Measurements from ENCODE around the gene PITX3.
A peak's percentile ranks its signal among the peaks of the same experiment; 100 is the strongest.

PITX3 gene

DNA sequence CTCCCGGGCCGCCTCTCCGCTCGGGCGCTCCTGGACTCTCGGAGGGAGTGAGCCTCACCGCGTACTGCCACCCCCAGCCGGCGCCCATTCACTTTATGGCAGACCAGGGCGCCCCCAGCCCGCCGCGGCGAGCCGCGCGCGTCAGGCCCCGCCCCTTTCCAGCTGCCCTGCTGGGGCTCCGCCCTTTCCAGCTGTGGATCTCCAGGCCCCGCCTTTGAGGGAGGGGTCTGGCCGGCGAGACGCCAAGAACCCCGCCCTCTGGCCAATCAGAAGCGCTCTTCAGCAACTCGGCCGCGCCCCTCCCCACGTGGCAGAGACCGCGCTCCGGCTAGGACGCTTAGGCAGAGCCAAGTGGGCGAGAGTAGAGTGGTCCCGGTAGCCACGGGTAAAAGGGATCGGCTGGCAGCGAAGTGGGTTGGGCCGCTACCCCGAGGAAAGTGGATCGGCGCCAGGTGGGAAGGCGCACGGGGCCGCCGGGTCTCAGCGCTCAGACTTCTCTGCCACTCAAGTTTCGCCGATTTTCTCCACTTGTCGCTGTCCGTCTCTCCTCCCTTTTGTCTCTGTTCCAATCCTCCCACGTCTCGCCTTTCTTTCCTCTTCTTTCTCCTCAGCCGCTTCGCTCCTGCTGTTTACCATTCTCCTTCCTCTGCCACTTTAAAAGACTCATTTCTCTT is at the start of gene PITX3:
TSS of gene PITX3 (minus strand) at position 69 of the 674 bp plus-strand sequence. CDS start 9,432 bp downstream, outside the sequence.
- DNase-seq, result peak; percentile 96

DNA sequence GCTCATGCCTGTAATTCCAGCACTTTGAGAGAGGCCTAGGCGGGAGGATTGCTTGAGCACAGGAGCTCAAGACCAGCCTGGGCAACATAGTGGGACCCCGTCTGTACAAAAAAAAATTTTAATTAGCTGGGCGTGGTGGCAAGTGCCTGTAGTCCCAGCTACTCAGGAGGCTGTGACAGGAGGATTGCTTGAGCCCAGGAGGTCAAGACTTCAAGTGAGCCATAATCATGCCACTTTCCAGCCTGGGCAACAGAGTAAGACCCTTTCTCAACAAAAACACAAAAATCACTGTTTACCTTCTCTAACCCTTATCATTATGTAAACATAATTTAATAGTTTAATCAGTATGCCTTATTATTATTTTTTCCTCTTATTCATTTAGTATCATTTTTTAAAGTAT is 48.5 kb upstream of the PITX3 start:
- DNase-seq, result no peak

DNA sequence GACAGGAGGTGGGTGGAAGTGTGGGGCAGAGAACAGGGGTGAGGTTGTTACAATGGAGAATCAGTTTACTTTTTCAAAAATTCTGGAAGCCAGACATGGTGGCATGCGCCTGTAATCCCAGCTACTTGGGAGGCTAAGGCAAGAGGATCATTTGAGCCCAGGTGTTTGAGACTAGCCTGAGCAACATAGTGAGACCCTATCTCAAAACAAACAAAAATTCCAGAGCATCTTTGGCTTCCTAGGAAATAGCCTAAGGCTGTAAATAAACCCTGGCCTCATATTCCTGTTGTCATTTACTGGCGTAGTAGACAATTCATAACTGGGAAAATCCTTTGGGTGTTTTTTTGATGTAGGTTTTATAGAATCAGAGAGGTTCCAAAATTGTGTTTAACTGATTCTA is 48.0 kb upstream of the PITX3 start:
- no peak for DNase-seq

DNA sequence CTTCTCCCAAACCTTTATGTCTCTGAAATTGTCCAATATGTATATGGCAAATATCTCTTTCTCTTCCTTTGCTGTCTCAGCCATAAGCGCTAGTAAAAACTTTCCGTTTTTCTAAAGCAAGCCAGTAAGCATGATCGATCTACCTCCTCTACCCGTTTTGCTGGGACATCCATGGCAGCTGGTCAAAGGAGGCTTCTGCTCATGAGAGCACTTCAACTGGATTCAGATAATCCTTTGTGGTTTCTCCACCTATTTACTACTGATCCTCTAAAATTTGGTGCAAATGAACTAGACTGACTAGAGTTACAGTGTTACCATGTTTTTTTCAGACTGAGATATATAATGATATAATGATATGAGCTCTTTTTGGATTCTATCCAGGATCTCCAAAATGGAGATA is 46.7 kb upstream of the PITX3 start:
- no peak for DNase-seq

DNA sequence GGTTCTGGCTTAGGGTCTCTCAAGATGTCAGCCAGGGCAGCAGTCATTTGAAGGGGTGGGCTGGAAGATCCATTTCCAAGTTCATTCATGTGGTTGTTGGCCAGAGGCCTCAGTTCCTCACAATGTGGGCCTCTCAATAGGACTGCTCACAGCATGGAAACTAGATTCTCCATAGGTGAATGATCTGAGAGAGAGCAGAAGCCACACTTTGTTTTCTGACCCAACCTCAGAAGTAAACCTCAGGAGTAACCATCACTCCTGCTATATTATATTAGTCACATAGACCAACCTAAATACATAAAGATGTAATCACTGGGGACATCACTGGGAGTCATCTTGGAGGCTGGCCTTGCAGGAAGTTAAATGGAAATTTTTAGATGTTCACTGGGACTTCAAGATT is 46.2 kb upstream of the PITX3 start:
- no peak for DNase-seq

DNA sequence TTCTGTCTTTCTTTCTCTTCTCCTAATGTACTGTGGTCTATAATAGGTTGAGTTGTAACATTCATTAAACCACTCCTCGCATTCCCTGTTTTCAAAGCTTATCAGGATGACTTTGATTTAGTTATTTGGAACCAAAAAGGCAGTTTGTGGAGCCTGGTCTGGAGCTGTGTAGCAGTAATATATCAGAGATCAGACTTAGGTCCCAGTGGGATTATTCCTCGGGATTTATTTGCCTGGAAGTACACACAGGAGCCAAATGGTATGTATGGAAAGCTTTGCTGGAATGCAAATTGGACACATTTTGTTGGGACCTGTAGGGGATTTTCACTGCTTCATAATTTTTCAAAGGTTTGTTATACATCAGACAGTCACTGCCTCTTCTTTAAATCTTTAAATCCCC is 44.9 kb upstream of the PITX3 start:
- DNase-seq, result no peak

DNA sequence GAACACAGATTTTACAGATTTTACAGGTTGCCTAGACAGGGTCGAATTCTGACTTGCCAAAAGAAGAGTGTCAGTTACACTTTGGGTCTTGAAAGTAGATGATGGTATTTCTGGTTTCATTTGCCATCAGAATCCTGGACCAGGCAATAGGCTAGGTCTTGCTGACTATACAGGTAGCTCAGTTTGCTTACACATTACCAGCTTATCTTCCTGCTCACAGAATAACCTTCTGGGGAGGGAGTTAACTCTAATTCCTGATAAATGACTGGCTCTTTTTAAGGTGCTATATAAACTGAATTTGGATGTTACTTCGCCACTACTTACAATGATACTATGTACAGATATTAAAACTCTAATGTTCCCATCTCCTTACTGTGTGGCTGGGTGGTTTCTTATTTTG is 43.8 kb upstream of the PITX3 start:
- DNase-seq, result no peak

DNA sequence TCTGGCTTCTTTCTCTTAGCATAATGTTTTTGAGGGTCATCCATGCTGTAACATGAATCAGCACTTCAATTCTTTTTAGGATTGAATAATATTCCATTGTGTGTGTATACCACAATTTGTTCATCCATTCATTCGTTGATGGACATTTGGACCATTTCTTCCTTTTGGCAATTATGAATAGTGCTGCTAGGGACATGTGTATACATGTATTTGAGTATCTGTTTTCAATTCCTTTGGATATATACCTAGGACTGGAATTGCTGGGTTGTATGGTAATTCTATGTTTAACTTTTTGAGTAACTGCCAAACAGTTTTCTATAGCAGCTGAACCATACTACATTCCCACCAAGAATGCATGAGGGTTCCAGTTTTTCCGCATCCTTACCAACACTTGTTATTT is 43.2 kb upstream of the PITX3 start:
- DNase-seq, result no peak

DNA sequence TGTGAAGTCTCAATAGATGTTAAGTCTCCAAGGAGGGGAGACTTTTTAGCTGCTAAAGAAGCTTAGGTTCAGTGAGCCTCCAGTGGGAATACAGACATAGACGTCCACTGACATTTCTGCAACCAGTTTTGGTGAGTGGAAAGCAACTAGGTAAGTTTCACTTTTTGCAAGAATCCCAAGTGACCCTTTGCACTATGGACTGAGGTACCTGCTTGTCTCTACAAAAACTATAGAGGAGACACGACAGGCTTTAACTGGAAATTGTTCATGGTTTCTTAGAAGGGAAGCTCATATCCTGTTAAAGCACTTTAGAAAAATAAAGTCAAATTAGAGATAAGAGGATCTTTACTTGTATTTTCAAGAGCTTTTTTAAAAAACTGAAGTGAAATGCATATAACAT is 42.6 kb upstream of the PITX3 start:
- DNase-seq, result no peak

DNA sequence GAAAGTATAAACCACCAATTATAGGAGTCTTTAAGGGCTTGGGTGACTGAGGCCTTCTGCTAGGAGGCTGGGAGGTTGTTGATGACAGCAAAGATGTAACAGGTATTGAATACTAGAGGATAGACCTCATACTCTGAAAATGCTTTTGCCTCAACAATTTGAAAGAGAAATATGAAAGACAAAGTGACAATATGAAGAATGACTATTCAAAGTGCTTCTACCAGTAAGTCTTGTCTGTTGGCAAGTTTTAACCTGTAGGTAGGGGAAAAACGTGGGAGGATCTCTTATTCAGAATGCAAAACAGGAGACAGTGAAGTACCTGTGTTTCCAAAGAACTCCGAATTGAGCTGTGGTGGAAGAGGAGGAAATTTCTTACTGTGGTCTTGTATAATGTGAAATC is 42.2 kb upstream of the PITX3 start:
- DNase-seq, result no peak

DNA sequence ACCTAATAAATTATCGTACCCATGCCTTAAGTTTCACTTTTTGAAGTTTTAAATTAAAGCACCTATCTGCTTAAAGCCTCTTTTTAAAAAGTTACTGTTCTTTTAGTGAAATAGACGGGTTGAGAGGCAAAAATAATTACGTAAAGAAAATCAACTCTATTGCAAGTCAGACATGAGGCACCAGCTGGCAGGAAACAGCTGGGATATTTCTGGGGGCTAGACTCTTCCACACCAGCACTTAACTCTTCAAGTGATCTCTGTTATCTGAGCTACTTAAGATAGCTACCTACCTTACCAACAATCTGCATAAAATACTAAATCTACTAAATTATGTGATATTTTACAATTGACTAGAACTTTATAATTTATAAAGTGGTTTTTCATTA is 39.8 kb upstream of the PITX3 start:
- no peak for DNase-seq

DNA sequence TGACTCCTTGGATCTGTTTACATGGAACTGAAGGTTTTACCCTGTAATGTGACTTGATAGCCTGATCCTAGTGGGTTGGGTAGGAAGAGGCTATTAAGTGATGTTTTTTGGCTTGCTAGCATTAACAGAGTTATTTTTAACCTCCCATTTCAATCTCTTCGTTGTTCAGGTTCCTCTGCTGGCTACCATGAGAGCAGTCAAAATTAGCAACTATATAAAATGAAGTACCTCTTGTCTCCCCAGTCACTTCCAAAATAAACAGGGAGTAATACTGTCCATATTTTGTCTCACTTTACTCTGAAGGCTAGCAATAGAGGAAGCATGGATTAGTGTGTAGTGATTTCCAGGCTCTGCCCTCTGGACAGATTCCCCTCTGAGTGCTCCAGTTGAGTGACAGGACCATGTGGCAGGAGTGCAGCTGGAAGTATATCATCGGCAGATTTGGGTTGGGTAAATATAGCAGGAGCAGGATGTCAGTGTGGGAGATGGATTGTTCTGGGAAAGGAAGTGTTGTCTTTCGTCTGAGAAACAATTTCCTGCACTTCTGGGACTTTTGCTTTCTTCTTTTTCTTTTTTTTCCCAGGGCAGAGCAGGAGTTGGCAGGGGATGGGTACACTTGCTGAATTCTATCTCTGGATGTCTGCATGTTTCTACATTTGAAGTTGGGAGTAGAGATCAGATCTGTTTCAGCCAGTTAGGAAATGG is 39.2 kb upstream of the PITX3 start:
- DNase-seq, result no peak

DNA sequence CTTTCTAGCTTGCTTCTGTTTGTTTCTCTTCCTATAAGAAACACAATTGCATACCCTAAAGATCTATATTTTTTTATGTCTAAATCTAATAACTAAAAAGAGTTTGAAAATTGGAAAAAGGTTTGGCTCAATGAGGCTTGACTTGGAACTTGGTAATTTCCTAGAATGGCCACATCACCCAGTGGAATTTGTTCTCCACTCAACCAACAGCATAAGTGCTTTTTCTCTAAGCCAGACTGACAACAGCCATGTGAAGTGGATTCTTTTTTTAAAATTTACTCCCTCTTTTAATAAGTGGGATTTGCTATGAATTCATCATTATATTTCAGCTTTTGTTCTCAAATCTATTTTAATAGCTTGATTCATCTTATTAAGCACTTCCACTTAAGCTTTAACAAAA is 37.8 kb upstream of the PITX3 start:
- no peak for DNase-seq

DNA sequence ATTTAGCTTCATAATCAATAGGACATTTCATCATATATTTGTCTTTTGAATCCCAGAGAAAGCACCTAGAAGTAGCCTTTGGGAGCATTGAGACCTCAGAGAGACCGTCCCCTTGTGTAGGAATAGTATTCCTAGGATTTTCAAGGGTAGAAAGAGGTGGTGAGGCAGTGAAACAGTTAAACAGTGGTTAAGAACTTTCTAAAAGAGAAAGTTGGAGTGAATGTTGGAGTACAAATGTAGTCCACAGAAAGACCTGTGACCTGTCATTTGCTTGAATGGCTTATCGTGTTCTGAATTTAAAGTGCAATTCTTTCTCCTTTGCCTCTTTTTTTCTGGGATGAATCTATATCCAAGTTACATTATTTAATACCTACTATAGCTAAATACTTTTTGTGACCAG is 34.0 kb upstream of the PITX3 start:
- DNase-seq, result no peak

DNA sequence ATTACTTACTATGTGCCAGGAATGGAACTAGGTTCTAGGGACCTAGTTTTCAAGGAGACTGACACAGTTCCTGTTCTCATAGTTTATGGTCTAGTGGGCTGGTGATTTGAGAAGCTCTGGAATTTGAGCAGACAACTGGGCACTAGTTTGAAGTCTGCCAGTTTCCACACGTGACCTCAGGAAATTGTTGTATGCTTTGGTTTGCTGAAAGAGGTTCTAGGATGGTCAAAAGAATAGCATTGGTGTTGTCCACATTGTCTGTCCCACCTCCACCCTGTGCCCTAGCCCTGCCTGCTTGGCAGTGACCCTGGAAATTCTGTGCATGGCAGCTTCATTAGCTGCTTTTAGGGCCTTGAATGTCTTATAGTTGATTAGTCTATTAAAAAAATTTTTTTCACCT is 32.8 kb upstream of the PITX3 start:
- no peak for DNase-seq

DNA sequence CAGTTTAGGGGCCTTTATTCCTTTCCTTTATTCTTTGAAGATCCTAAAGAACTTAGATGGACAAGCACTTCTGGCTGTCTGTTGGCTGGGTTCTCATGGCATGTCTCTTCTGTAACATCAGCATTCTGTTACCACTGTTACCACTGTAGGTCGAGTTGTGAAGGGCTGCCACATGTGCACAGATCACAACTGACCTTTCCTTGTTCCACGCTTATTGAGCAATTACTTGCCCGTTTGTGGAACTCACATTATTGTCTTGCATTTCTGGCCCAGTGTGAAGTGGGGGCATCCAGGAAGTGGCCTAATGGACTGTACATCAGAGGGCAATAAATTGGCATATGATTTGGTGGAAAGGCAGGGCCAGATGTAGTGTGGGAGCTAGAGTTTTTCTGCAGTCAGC is 27.7 kb upstream of the PITX3 start:
- no peak for DNase-seq

DNA sequence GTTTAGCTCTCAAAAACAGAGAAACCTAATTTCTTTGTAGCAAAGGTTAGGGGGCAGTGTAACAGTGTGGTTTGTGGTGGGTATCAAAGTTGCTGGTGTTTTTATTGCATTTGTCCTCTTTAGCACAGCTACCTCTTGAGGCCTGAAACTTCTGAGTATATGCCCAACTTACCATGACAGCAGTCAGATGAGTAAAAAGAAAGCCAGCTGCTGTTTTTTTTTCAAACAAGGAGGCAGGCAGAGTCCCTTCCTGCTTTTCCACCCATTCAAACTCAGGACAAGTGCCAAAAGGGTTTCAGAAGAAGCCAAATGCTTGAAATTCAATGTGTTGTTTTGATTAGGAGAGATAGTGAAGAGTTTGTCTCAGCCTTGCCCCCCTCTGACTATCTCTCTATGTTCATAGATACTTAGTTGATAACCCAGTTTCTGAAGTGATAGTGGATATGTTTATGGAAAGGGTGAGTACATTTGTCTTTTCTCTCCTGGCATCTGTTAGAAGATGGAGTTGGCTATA is 27.1 kb upstream of the PITX3 start:
- no peak for DNase-seq

DNA sequence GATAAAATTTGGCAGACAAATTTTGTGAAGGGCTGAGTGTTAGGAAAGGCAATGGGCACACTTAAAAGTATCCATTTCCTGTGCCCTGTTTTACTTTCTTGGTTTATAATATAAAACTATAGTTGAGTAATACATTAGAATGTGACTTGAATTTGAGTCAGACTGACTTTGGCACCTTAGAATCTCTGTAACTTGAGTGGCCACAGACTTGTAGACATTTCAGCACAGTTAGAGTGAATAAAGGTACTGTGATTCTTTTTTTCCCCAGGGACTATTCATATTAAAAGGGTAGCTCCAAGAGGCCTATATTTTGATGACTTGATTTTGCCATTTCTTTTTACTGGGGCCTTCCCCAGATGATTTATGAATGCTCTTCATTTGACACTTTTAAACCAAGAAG is 26.4 kb upstream of the PITX3 start:
- no peak for DNase-seq

DNA sequence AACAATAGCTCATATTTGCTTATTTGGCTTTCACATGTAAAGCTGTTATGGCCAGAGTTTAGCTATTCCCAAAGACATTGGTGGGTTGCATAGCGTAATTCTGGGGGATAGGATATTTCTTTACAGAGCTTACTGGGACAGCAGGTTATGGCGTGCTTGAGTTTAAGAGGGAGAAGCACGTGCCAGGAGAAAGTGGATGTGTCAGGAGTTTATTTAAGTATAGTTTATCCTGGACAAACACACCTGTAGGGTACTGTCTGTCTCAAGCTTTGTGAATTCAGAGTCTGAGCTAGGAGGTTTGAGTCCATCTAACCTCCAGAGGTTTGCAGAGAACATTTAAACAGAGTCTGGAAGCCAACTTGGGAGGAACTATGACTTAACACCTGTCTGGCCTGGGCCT is 25.4 kb upstream of the PITX3 start:
- DNase-seq, result no peak

DNA sequence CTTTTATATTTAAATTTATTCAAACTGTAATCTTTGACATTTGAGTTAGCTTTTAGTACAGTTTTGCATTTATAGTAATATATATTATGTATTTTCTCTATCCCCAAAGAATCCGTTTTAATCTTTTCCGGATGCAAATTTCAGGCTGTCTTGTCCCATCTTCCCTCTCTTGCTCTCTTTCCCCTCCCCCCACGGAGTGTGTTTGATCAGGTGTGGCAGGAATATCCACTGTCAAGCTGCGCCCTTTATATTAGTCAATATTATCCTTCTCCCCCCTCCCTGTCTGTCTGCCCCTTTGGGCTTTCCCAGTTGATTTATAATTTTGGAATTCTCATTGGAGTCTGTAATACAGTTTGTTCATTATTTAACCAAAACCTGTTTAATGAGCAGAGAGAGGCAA is 23.1 kb upstream of the PITX3 start:
- DNase-seq, result no peak

DNA sequence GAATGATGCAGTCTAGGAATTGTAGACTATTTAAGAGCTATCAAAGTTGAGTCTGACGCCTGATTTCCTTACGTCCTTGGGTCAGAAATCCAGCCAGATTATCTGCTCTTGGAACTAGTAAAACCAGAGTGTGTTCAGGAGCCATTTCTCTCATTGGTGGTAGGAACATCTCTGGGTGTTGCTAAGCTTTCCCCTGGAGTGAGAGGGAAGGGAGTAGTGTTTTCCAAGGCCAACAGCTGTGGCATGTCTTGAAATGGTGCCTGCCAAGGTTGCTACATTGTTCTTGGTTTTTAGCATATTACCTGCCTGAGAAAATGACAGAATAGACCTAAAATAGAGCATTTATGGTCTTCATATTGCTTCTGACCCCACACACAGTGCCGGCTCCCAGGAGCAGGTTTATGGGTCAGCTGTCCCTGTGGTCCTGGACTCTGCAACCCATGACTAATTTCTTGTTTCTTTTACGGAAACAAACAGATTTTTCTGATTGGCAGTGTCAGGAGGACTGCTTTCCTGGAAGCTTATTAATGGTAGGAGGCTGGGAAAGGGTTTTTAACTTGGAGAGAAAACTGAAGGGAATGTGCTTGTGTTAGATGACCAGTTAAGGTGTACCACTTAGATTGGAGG is 21.5 kb upstream of the PITX3 start:
- no peak for DNase-seq

DNA sequence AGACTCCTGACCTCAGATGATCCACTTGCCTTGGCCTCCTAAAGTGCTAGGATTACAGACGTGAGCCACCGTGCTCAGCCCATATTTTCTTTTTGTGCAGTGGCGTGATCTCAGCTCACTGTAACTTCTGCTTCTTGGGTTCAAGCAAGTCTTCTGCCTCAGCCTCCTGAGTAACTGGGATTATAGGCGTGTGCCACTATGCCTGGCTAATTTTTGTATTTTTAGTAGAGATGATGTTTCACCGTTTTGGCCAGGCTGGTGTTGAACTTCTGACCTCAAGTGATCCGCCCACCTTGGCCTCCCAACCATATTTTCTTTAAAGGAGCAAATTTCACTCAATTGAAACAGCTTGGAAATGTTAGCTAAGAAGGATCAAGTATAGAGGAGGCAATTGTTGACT is 20.5 kb upstream of the PITX3 start:
- no peak for DNase-seq

DNA sequence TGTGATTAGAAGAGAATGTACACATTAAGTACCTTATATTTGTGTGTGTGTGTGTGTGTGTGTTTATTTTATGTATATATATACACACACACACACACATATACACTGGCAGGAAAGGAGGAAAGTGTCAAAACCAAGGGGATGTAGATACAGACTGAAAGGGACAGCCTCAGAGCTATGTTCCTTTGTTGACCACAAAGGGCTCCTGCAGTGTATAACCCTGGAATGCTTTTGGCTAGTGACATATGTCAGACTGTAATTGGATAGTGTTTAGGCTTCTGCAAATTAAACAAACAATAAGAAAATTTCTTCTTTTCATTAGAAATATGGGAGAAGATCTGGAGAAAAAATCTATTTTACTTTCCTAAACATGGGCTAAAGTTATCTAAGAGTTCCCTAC is 19.9 kb upstream of the PITX3 start:
- no peak for DNase-seq

DNA sequence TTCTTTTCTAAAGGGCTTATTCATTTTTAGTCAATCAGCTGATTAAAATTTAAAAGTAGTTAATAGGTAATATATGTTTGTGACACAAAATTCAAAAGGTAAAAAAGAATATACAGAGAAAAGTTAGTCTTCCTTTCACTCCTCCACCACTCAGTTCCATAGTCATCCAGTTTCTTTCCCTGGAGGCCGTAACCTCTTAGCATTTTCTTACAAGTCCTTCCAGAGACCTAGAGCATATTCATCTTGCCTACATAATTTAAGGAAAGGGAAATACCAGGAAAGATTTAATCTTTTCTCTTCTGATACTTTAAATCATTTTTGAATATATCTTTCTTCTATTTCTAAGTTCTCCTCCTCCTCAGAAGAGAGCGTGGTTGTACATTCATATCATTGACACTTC is 14.1 kb upstream of the PITX3 start:
- DNase-seq, result no peak

Data from activated effector memory CD4-positive, alpha-beta T cell treated with anti-CD3 and anti-CD28 coated beads, Interleukin-2, amount 50 U/mL, for 16 hours (primary cell).